ENCODE data around the gene NAA40. TPM values are rescaled to one million over a fixed set of nuclear protein-coding genes. Genes with fewer than 3 reads are reported as not detected.

NAA40 gene
- total and polyA plus RNA-seq, 10 of the 15 experiments (the other 5 are each of a cell fraction or from before 2014, with no cell fraction given): 4.8 to 31.6 (median 22.2) TPM

DNA sequence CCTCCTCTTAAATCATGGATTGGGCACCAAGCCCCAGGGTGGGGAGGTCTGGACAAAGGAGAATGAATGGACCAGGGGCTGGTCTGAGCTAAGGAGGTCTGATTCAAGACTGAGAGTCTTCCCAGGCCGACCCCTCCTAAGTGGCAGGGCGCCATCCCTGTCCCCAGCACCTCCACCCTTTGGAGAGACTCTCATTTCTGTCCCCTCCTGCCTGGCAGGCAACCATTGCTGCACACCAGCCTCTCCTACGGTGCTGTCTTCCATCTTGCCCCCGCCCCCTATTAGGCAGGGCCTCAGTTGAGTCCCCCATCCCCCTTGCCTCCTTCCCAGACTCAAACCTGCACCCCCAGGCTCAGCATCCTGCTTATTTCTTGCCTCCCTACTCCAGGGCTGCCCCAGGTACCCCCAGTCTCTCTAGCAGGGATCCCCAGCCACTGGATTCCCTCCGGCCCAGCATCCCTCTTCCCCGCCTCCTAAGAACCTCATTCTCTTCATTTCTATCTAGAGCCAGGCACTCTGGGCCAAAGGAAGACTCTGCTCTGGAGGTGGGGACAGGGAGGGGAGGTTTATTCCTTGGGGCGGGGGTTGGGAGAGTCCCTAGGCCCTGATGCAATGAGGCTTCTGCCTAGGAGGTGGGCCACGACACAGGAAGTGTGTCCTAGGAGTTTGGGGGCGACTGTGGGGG is 20.2 kb upstream of the NAA40 start:
- H3K79me2 ChIP-seq (ENCODE audit: control insufficient read depth, insufficient read depth, low read length): no peaks in the 10 kb centered on the region
- SMC1A ChIA-PET (ENCODE audit: uncharacterized antibody, unreplicated experiment): interaction anchor here (1.5 kb wide), 1 partner anchor 28 kb away, joined by 4 read pairs; no protein-coding TSS in a partner anchor
- ATAC-seq (no peak), FAIRE-seq (no peak), DNase-seq (ENCODE audit: low read depth, low spot score) (no peak)
- H4K20me1 ChIP-seq (ENCODE audit: control insufficient read depth, insufficient read depth): no peaks in the 10 kb centered on the region
- no peaks in the 10 kb centered on the region for H3K9me3 ChIP-seq (replicated peaks; ENCODE audit: control insufficient read depth, insufficient read depth, low read length)
- no peak overlapping the region for H3K27ac ChIP-seq (ENCODE audit: control insufficient read depth, insufficient read depth)
- H3K4me1 ChIP-seq (ENCODE audit: control insufficient read depth, insufficient read depth, low read length): peaks cover 10% of the 10 kb centered on the region
- CTCF ChIA-PET: interaction anchor here (1.1 to 3.9 kb wide), 4 partner anchors 12 to 81 kb away, joined by 3 to 34 read pairs (median 10); partner anchors contain the start of gene MARK2
- no peaks in the 10 kb centered on the region for H3K36me3 ChIP-seq (ENCODE audit: control insufficient read depth in 2 of 2, insufficient read depth in 2 of 2, low read length in 1 of 2)
- RAD21 ChIA-PET (ENCODE audit: unreplicated experiment): no interaction called here
- TF ChIP-seq, protein P1, sequence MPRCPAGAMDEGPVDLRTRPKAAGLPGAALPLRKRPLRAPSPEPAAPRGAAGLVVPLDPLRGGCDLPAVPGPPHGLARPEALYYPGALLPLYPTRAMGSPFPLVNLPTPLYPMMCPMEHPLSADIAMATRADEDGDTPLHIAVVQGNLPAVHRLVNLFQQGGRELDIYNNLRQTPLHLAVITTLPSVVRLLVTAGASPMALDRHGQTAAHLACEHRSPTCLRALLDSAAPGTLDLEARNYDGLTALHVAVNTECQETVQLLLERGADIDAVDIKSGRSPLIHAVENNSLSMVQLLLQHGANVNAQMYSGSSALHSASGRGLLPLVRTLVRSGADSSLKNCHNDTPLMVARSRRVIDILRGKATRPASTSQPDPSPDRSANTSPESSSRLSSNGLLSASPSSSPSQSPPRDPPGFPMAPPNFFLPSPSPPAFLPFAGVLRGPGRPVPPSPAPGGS (IDR thresholded peaks at IDR 0.05; ENCODE audit: borderline replicate concordance, insufficient read depth, low read depth, low read length, poor library complexity, severe bottlenecking): no peak
- TF ChIP-seq GATAD2B (conservative IDR thresholded peaks at IDR 0.05; ENCODE audit: low read depth) (no peak), BCLAF1 (IDR thresholded peaks at IDR 0.05) (no peak), TCF7 (IDR thresholded peaks at IDR 0.05; ENCODE audit: borderline replicate concordance) (no peak), ZNF24 (IDR thresholded peaks at IDR 0.05) (no peak), RAD51 (IDR thresholded peaks at IDR 0.05) (no peak), ZBED1 (IDR thresholded peaks at IDR 0.05; ENCODE audit: borderline replicate concordance) (no peak)
- TF ChIP-seq, protein P2, sequence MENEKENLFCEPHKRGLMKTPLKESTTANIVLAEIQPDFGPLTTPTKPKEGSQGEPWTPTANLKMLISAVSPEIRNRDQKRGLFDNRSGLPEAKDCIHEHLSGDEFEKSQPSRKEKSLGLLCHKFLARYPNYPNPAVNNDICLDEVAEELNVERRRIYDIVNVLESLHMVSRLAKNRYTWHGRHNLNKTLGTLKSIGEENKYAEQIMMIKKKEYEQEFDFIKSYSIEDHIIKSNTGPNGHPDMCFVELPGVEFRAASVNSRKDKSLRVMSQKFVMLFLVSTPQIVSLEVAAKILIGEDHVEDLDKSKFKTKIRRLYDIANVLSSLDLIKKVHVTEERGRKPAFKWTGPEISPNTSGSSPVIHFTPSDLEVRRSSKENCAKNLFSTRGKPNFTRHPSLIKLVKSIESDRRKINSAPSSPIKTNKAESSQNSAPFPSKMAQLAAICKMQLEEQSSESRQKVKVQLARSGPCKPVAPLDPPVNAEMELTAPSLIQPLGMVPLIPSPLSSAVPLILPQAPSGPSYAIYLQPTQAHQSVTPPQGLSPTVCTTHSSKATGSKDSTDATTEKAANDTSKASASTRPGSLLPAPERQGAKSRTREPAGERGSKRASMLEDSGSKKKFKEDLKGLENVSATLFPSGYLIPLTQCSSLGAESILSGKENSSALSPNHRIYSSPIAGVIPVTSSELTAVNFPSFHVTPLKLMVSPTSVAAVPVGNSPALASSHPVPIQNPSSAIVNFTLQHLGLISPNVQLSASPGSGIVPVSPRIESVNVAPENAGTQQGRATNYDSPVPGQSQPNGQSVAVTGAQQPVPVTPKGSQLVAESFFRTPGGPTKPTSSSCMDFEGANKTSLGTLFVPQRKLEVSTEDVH (IDR thresholded peaks at IDR 0.05; ENCODE audit: low read depth, partially characterized antibody): no peak
- H3K4me2 ChIP-seq (ENCODE audit: control insufficient read depth, insufficient read depth): no peak overlapping the region
- in situ Hi-C loops (cut with MboI) (no loop called here), intact Hi-C loops (cut with micrococcal nuclease; ENCODE audit: unreplicated experiment) (no loop called here)
- no peak overlapping the region for H3K4me3 ChIP-seq
- H3K9ac ChIP-seq (ENCODE audit: control insufficient read depth, insufficient read depth, low read length): no peak overlapping the region
- no peak overlapping the region for H2AFZ ChIP-seq (ENCODE audit: control insufficient read depth, low read depth, low read length)
- peaks cover 0 to 3% of the 10 kb centered on the region in 2 experiments; a peak in 3 of 4 replicates for H3K27me3 ChIP-seq (replicated peaks in 1 of 2; ENCODE audit: control insufficient read depth in 2 of 2, insufficient read depth in 2 of 2, low read length in 1 of 2)
- POLR2A ChIA-PET: interaction anchor here (1.5 kb wide), 1 partner anchor 80 kb away, joined by 4 read pairs; no protein-coding TSS in a partner anchor
- BruUV-seq (replicated peaks): no TSS peak
- WGBS (ENCODE audit: insufficient coverage, insufficient replicate concordance, low lambda C conversion rate, missing lambda C conversion rate): 76% methylated on average over 8 of the region's 9 CpGs

Data from GM12878 (cell line).